Measurements from ENCODE around the gene UGT1A7.
A peak's percentile ranks its signal among the peaks of the same experiment; 100 is the strongest.
"Not testable (repeated sequence)": the region's sequence is repeated elsewhere in the genome, so short reads cannot be mapped to it uniquely, and the experiment has no call there.

UGT1A7 gene

DNA sequence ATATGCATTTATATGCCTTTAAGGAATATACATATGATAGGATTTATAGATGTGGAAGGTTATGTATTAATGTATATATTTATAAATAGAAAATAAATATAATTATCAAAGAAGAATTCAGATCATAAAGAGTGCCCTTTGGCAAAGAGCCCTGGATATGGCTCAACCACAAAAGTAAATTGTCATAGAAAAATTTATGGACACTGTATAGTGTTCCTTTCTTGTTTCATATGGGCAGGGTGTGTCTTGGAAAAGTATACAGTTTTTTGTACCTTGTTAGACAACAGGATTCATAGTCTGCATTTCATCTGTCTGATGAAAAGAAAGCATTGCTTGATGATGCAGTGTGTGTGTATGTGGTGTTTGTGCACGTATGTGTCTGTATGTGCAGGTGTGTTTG is 2.9 kb downstream of the UGT1A7 start:
- DNase-seq = no peak

DNA sequence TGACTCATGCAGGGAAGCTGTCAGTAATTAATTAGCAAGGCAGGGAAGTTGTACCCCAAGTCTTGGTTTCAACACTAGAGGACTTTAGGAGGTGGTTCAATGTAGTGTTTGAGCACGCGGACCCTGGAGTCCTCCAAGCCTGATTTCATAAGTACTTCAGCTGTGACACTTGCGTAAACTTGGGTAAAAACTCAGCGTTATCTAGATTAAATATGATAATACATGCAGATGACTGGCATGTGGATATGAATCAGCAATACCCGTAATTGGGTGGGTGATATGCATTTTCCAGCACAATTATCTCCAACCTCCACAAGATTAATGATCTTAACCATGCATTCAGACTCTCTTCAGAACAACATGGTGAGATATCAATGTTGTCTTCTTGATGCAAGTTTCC is 5.2 kb downstream of the UGT1A7 start:
- DNase-seq = no peak

DNA sequence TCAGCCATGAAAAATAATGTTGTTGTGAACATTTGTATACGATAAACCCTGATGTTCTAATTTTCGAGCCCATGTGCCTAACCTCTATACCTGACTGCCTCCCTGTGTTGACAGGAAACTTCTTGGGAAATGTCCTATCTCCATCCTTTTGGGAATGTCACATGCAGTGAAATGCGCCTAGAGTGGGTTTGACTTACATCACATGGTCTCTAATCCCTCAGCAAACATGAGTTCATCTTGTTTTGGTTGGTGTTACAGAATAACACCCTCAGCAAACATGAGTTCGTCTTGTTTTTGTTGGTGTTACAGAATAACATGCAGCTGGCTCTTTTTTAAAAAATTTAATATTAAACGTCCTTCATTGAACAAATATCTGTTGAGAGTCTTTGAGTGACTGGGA is 6.6 kb downstream of the UGT1A7 start:
- DNase-seq = no peak

GRCh38 chr2:233689031-233689430 is 7.3 kb downstream of the UGT1A7 start:
- DNase-seq = no peak

DNA sequence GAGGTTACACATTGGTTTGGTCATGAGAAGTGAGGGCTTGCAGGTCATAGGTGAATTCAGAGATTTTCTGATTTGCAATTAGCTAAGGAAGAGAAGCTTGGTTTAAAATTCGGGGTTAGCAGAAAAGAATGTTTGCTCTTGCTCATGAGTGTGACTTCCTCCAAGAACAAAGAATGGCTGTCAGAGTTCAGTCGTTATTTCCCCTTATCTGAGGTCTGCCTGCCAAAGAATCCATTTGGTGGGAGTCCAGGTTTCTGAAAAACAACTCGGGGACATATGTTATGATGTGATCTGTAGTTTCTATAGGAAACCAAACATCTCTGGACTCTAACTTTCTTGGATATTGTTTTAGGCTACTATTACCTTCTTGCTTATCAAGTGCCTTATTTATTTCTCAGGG is 7.8 kb downstream of the UGT1A7 start:
- DNase-seq = no peak

DNA sequence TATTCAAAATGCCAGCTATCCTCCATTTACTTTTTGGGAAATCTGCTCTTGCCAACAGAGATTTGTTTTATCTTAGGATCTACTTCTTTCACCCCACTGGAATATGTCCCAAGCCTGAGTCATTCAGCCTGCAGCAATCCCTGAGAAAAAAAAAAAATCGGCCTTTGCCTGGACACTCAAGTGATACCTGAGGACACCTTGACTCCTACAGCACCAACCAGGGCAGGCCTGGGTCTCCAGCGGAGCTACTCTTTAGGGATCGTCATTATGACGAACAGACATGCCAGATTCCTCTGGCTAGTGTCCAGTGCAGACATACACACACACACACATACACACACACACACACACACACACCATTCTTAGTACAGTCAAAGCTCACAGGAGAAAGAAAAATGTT is 8.7 kb downstream of the UGT1A7 start:
- DNase-seq = no peak

DNA sequence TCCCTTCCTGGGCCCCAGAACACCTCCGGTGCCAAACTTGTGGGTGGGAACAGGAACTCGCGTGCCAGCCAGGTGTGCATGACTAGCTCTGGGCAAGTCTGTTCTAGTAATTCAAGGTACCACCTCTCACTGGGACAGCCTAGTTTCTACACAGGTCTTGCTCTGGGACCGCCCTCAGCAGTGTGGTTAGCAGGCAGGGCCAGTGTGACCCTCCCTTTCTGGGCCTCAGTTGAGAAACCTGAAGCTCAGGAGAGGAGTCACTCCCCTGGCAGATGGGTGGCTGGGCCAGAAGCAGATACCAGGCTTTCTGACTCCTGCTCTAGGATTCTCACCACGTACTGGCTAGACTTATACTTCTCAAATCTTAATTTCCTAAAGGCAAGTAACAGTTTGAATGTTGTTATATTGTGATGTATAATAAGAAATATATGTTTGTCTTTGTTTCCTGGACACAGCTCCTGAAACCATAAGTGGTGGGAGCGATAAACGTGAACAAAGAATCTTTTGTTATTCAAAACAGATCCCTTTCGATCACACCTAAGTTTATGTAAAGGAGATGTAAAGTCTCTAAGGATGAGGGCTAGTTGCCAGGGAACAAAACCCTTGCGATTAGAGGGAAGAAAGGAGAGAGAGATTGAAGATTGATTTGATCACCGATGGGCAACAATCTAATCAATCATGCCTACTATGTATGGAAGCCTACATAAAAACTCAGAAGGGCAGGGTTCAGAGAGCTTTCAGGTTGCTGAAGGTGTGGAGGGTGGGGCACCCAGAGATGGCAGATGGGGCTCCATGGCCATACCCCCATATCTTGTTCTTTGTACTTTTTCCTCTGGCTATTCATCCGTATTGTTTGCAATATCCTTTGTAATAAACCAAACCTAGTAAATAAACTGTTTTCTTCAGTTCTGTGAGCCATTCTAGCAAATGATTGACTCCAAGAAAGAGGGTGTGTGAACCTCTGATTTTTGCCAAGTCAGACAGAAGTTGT is 10.0 kb downstream of the UGT1A7 start:
- no peak for DNase-seq

- DNase-seq = no peak
Measured at GRCh38 chr2:233692648-233693047, 10.9 kb downstream of the UGT1A7 start, which contains the start of gene UGT1A6. TSS of gene UGT1A6 (plus strand) at chr2:233692890. CDS start at chr2:233693005, 115 bp downstream.

DNA sequence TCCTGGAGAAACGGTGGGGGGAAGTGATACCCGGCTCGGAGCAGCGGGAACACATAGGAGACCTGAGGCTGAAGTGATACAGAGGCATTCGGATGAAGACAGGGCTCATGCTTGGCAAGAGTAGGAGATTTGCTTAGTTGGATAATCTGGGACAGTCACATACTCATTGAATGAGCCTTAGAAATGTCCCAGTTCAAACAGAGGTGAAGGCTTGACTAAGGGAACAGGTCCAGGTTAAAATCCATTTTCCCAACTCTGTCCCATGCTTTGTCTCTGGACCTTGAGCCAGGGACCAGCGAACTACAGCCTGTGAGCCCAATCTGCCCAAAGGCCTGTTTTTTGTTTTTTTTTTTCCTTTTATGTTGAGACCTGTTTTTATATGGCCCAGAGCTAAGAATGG is 12.3 kb downstream of the UGT1A7 start:
- DNase-seq = no peak

GRCh38 chr2:233698740-233699139 is 17.0 kb downstream of the UGT1A7 start:
- DNase-seq = no peak

DNA sequence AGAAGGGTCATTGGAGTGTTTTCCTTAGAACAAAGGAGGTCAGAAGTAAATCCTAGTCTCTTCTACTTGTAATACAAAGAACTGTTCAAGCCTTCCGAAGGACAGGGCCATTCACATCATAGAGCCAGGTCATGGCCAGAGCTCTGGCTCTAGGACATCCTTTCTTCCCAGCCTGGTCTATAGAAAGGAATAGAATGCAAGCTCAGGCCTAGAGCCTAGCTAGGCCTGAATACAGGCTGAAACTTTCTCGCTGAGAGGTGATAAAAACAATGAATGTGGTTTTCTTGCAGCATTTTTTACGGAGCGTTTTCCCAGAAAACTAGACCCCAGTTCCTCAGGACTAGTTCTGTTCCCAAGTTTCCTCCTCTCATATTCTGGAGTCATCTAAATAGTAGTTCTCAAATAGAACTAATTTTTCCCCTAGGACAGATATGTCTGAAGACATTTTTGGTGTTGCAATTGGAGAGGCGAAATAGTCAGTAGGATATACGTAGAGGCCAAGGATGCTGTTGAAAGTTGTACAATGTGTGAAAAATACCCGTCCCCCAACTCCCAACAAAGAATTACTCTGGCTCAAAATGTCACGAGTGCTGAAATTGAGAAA is 17.8 kb downstream of the UGT1A7 start:
- no peak for DNase-seq

DNA sequence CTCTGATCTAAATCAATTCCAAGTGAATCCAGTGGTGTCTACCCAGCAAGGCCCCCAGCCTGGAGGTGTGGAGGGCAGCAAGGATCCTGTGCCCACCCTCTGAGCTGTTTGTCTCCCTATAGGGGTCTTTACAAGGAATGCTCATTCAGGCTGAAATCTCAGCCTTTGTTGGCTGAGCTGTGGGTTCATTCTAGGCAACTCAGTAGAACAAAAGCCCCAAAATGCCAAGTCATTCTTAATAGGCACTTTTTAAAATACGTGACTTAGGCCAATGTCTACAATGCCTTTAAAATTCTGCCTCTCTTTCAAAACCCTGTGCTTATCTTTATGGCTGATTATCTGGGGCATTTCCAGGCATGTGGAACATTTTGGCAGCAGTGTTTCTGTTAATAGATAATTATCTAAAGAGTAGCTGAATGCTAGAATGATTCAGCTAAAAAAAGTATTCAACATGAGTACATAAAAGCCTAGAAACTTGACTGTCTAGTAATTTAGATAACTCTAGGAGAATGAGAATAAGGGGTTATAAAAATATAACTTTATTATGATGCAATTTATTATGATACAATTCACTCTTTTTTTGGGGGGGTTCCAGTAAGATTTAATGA is 18.4 kb downstream of the UGT1A7 start:
- DNase-seq = no peak

DNA sequence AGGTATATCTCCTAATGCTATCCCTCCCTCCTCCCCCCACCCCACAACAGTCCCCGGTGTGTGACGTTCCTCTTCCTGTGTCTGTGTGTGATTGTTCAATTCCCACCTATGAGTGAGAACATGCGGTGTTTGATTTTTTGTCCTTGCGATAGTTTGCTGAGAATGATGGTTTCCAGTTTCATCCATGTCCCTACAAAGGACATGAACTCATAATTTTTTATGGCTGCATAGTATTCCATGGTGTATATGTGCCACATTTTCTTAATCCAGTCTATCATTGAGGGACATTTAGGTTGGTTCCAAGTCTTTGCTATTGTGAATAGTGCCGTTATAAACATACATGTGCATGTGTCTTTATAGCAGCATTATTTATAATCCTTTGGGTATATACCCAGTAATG is 19.1 kb downstream of the UGT1A7 start:
- not testable (repeated sequence) for DNase-seq

- no peak for DNase-seq
Measured at GRCh38 chr2:233702238-233702637, 20.5 kb downstream of the UGT1A7 start.

- no peak for DNase-seq
Measured at GRCh38 chr2:233705911-233706506, 24.3 kb downstream of the UGT1A7 start.

GRCh38 chr2:233706720-233707119 is 25.0 kb downstream of the UGT1A7 start:
- DNase-seq = no peak

DNA sequence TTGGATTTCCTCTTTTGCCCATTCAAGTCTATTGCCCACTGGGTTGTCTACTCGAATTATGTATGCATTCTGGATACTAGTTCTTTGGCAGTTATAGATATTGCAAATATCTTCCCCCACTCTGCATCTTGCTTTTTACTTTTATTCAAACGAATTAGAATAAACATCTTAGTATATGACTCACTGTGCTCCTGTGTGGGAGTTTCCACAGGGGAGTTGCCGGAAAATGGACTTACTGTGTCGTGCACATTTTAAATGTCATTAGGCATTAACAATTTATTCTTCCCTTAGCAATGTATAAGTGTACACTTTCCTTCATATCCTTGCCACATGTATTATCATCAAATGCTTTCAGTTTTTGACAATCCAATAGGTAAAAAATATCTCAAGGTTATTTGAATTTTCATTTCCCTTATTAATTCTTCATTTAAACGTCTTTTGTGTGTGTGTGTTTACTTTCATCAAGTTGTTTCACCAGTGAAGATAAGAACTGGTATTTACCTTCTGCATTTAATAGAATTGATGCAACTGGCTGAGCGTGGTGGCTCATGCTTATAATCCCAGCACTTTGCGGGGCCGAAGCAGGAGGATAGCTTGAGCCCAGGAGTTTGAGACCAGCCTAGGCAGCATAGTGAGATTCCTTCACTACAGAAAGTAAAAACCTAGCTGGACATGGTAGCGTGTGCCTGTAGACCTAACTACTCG is 26.4 kb downstream of the UGT1A7 start:
- DNase-seq = no peak

- DNase-seq = no peak
Measured at GRCh38 chr2:233708942-233709341, 27.2 kb downstream of the UGT1A7 start.

DNA sequence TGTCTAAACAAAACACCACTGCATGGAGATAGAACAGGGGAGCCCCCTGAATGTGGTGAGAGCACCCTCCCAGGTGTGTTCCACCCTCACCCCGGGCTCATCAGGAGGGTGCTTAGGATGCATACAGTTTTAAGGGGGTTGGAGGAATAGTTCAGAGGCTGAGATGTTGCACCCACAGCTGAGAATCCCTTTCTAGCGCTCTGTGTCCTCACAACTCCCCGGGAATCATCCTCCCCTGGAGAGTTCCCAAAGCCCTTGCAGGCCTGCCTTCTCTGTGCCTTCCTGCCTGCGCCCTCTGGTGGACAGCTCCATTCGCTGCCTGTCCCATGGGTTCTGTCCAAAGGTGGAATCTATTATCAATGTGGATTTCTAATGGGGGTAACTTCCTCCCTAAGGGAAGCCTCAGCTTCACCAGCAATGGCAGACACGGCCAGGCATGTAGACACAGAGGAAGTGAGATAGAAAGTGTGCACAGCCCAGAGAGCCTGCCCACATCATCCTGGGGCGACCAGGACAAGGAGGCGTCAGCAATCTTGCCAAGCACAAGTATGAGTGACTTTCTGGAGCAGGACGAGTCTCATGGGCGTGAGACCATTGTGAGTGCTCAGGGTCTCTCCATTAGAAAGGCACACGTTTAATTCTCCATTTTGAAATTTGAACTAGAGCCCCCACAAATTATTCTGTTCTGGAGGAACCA is 29.8 kb downstream of the UGT1A7 start:
- peak; percentile 50 for DNase-seq

- no peak for DNase-seq
Measured at GRCh38 chr2:233712611-233713261, 31.0 kb downstream of the UGT1A7 start, which contains the start of gene UGT1A5. TSS of gene UGT1A5 (plus strand) at chr2:233712907. CDS start at chr2:233712992, 85 bp downstream.

GRCh38 chr2:233713262-233713615 is 31.5 kb downstream of the UGT1A7 start:
- no peak for DNase-seq
